GM18520 (cell line): ENCODE measurements around the gene PTTG1IP.
"Not testable (repeated sequence)": the region's sequence is repeated elsewhere in the genome, so short reads cannot be mapped to it uniquely, and the experiment has no call there.

ENCODE experiments used
- ATAC-seq: cut with Tn5 transposase; IDR thresholded peaks from one replicate; pipeline ENCODE4 v1.9.1; 2021; ENCODE audit not compliant: unreplicated experiment

Gene PTTG1IP

GRCh38 chr21:44873356-44874239 lies at the start of gene PTTG1IP:
Gene PTTG1IP (minus strand): TSS chr21:44873690. CDS start chr21:44873616, 74 bp downstream.
- ATAC-seq, result peak; percentile 61

- no peak for ATAC-seq
These were observed 48.4 kb upstream of the PTTG1IP start for GRCh38 chr21:44921928-44922327.

GRCh38 chr21:44920694-44921604 lies 47.5 kb upstream of the PTTG1IP start, which contains the start of gene ITGB2:
Gene ITGB2 (minus strand): TSS chr21:44920899. CDS start chr21:44910782, 10,117 bp downstream.
- ATAC-seq, result no peak

GRCh38 chr21:44919913-44920693 lies 46.6 kb upstream of the PTTG1IP start:
- ATAC-seq, result no peak

- no peak for ATAC-seq
These were observed 45.8 kb upstream of the PTTG1IP start for GRCh38 chr21:44919111-44919912.

GRCh38 chr21:44918581-44919033 lies 45.1 kb upstream of the PTTG1IP start:
- no peak for ATAC-seq

- ATAC-seq, result no peak
These were observed 44.6 kb upstream of the PTTG1IP start for GRCh38 chr21:44918107-44918470.

GRCh38 chr21:44917446-44918106 lies 44.1 kb upstream of the PTTG1IP start:
- no peak for ATAC-seq

- no peak for ATAC-seq
These were observed 43.5 kb upstream of the PTTG1IP start for GRCh38 chr21:44916965-44917364.

GRCh38 chr21:44914176-44914874 lies 40.8 kb upstream of the PTTG1IP start:
- ATAC-seq, result no peak

GRCh38 chr21:44913425-44914175 lies 40.1 kb upstream of the PTTG1IP start:
- ATAC-seq, result no peak

- ATAC-seq, result not testable (repeated sequence)
These were observed 39.3 kb upstream of the PTTG1IP start for GRCh38 chr21:44912506-44913412.

GRCh38 chr21:44912158-44912473 lies 38.6 kb upstream of the PTTG1IP start:
- ATAC-seq, result no peak

GRCh38 chr21:44911384-44912157 lies 38.1 kb upstream of the PTTG1IP start:
- no peak for ATAC-seq

- ATAC-seq, result no peak
These were observed 37.5 kb upstream of the PTTG1IP start for GRCh38 chr21:44911068-44911383.

GRCh38 chr21:44910229-44911067 lies 37.0 kb upstream of the PTTG1IP start:
- ATAC-seq, result no peak
